H9 (cell line): ENCODE data around the gene ZBTB45. TPM values are rescaled to one million over a fixed set of nuclear protein-coding genes. Genes with fewer than 3 reads are reported as not detected.
A peak's percentile ranks its signal among the peaks of the same experiment; 100 is the strongest.

Experiments used
- DNase-seq: peaks from one replicate; pipeline ENCODE4 v3.0.0-alpha.2; 2017
- H2AFZ ChIP-seq: one replicate; pipeline ENCODE4 v1.6.1; 2013; ENCODE audit warnings: mild to moderate bottlenecking, low read length, control low read depth, moderate library complexity
- H2AK5ac ChIP-seq: 2 replicates; pipeline ENCODE4 v1.6.1; 2013; ENCODE audit warnings: low read length, control low read depth, mixed read lengths; ENCODE audit not compliant: insufficient read length
- H2BK120ac ChIP-seq: one replicate; pipeline ENCODE4 v1.6.1; 2013; ENCODE audit warnings: low read depth, mild to moderate bottlenecking, low read length, control low read depth, inconsistent platforms; ENCODE audit not compliant: poor library complexity, severe bottlenecking
- H2BK12ac ChIP-seq: 2 replicates; pipeline ENCODE4 v1.6.1; 2013; ENCODE audit warnings: low read length, control low read depth, mixed read lengths, low read depth; ENCODE audit not compliant: insufficient read length
- H2BK15ac ChIP-seq: 2 replicates; pipeline ENCODE4 v1.6.1; 2013; ENCODE audit warnings: low read depth, low read length, control low read depth
- H2BK20ac ChIP-seq: one replicate; pipeline ENCODE4 v1.6.1; 2013; ENCODE audit warnings: low read depth, mild to moderate bottlenecking, low read length, control low read depth, inconsistent platforms; ENCODE audit not compliant: poor library complexity, severe bottlenecking
- H2BK5ac ChIP-seq: 2 replicates; pipeline ENCODE4 v1.6.1; 2013; ENCODE audit warnings: low read length, control low read depth, mixed read lengths; ENCODE audit not compliant: insufficient read length
- H3K14ac ChIP-seq: 2 replicates; pipeline ENCODE4 v1.6.1; 2013; ENCODE audit warnings: low read length, control low read depth; ENCODE audit not compliant: insufficient read depth
- H3K18ac ChIP-seq: 2 replicates; pipeline ENCODE4 v1.6.1; 2013; ENCODE audit warnings: low read depth, mild to moderate bottlenecking, mixed read lengths, low read length, control low read depth; ENCODE audit not compliant: insufficient read length
- H3K23ac ChIP-seq: 2 replicates; pipeline ENCODE4 v1.6.1; 2013; ENCODE audit warnings: low read length, control low read depth, mixed read lengths, low read depth; ENCODE audit not compliant: insufficient read length
- H3K23me2 ChIP-seq: 2 replicates; pipeline ENCODE4 v1.6.1; 2013; ENCODE audit warnings: low read depth, mild to moderate bottlenecking, mixed read lengths, low read length, control low read depth; ENCODE audit not compliant: insufficient read length, poor library complexity, severe bottlenecking
- H3K27ac ChIP-seq: 2 replicates; pipeline ENCODE4 v1.5.1; 2013; ENCODE audit warnings: low read length, control low read depth, mixed read lengths, low read depth; ENCODE audit not compliant: insufficient read length
- H3K27me3 ChIP-seq: 2 replicates; pipeline ENCODE4 v1.6.1; 2013; ENCODE audit warnings: low read length, control low read depth, inconsistent platforms; ENCODE audit not compliant: insufficient read depth
- H3K4ac ChIP-seq: 2 replicates; pipeline ENCODE4 v1.6.1; 2013; ENCODE audit warnings: low read depth, mild to moderate bottlenecking, control low read depth, inconsistent platforms, low read length, moderate library complexity
- H3K4me1 ChIP-seq: 2 replicates; pipeline ENCODE4 v1.6.1; 2013; ENCODE audit warnings: low read length, control low read depth, inconsistent platforms; ENCODE audit not compliant: insufficient read depth
- H3K4me2 ChIP-seq: 2 replicates; pipeline ENCODE4 v1.6.1; 2013; ENCODE audit warnings: low read length, control low read depth, mixed read lengths; ENCODE audit not compliant: insufficient read length, insufficient read depth
- H3K56ac ChIP-seq: 2 replicates; pipeline ENCODE4 v1.6.1; 2013; ENCODE audit warnings: low read depth, mild to moderate bottlenecking, mixed read lengths, low read length, control low read depth; ENCODE audit not compliant: insufficient read length
- H3K79me1 ChIP-seq: 2 replicates; pipeline ENCODE4 v1.6.1; 2013; ENCODE audit warnings: low read depth, mild to moderate bottlenecking, moderate library complexity, low read length, control low read depth, inconsistent platforms; ENCODE audit not compliant: insufficient read depth, poor library complexity, severe bottlenecking
- H3K79me2 ChIP-seq: 2 replicates; pipeline ENCODE4 v1.6.1; 2013; ENCODE audit warnings: low read length, control low read depth, inconsistent platforms; ENCODE audit not compliant: insufficient read depth
- H3K9ac ChIP-seq: 2 replicates; pipeline ENCODE4 v1.6.1; 2013; ENCODE audit warnings: low read length, control low read depth, mixed read lengths; ENCODE audit not compliant: insufficient read length; ENCODE audit errors: extremely low read depth
- H3K9me3 ChIP-seq: one replicate; pipeline ENCODE4 v1.6.1; 2013; ENCODE audit warnings: low read depth, low read length, inconsistent platforms; ENCODE audit not compliant: control insufficient read depth
- H3T11ph ChIP-seq: one replicate; pipeline ENCODE4 v1.6.1; 2013; ENCODE audit warnings: mild to moderate bottlenecking, low read length, control low read depth, inconsistent platforms
- H4K20me1 ChIP-seq: one replicate; pipeline ENCODE4 v1.6.1; 2013; ENCODE audit not compliant: control insufficient read depth, insufficient read length, insufficient read depth
- H4K5ac ChIP-seq: 2 replicates; pipeline ENCODE4 v1.6.1; 2013; ENCODE audit warnings: low read depth, mild to moderate bottlenecking, mixed read lengths, low read length, control low read depth; ENCODE audit not compliant: insufficient read length
- H4K8ac ChIP-seq: replicated peaks from 2 replicates; pipeline ENCODE4 v1.6.1; 2013; ENCODE audit warnings: low read length, control low read depth, mixed read lengths, low read depth; ENCODE audit not compliant: insufficient read length
- H4K91ac ChIP-seq: 2 replicates; pipeline ENCODE4 v1.6.1; 2013; ENCODE audit warnings: low read depth, mild to moderate bottlenecking, moderate library complexity, mixed read lengths, low read length, control low read depth; ENCODE audit not compliant: insufficient read length
- H3K27ac Mint-ChIP-seq, 3 experiments: 2 replicates in 2 of 3; 3 replicates in 1 of 3; pipeline ENCODE4 v1.8.0; 2020 to 2021; ENCODE audit warnings: mixed read lengths in 3 of 3, mild to moderate bottlenecking in 1 of 3, moderate library complexity in 1 of 3
- H3K27me3 Mint-ChIP-seq: 2 replicates; pipeline ENCODE4 v1.8.0; 2021; ENCODE audit warnings: low read depth, mild to moderate bottlenecking, moderate library complexity, mixed read lengths
- H3K36me3 Mint-ChIP-seq, 3 experiments: 2 replicates in 2 of 3; 3 replicates in 1 of 3; pipeline ENCODE4 v1.8.0; 2020 to 2021; ENCODE audit warnings: low read depth in 3 of 3, mixed read lengths in 3 of 3; ENCODE audit not compliant: insufficient read depth in 1 of 3
- H3K4me1 Mint-ChIP-seq, 2 experiments: 2 replicates each; pipeline ENCODE4 v1.8.0; 2020; ENCODE audit warnings: mixed read lengths in 2 of 2
- H3K4me3 Mint-ChIP-seq, 2 experiments: 2 replicates in 1 of 2; 3 replicates in 1 of 2; pipeline ENCODE4 v1.8.0; 2020 to 2021; ENCODE audit warnings: mild to moderate bottlenecking in 2 of 2, mixed read lengths in 2 of 2, moderate library complexity in 1 of 2
- H3K9me3 Mint-ChIP-seq, 2 experiments: 2 replicates in 1 of 2; 3 replicates in 1 of 2; pipeline ENCODE4 v1.8.0; 2020; ENCODE audit warnings: mild to moderate bottlenecking in 2 of 2, mixed read lengths in 2 of 2, moderate library complexity in 1 of 2
- WGBS: extraction: QIAGEN DNeasy Blood & Tissue Kit; methylation state at CpG from one replicate; pipeline ENCODE4 v1.1.7; 2013; ENCODE audit warnings: missing lambda C conversion rate, low lambda C conversion rate, mixed read lengths; ENCODE audit not compliant: insufficient read length; ENCODE audit errors: extremely low coverage; 5-methylcytosine and 5-hydroxymethylcytosine counted together
- total RNA-seq: library from RNA; stranded (reverse); gene quantifications from 2 replicates; pipeline ENCODE4 v1.2.1, GENCODE V29; 2021
- TF ChIP-seq, protein P1 (sequence below): fragments of 200-600 bp; sonication (generic); conservative IDR thresholded peaks from 3 replicates; pipeline ENCODE4 v1.8.0; 2021; ENCODE audit warnings: antibody characterized with exemption, mild to moderate bottlenecking

Gene ZBTB45
- total RNA-seq, 1 experiment from 2014 or later: 18.7 TPM

DNA sequence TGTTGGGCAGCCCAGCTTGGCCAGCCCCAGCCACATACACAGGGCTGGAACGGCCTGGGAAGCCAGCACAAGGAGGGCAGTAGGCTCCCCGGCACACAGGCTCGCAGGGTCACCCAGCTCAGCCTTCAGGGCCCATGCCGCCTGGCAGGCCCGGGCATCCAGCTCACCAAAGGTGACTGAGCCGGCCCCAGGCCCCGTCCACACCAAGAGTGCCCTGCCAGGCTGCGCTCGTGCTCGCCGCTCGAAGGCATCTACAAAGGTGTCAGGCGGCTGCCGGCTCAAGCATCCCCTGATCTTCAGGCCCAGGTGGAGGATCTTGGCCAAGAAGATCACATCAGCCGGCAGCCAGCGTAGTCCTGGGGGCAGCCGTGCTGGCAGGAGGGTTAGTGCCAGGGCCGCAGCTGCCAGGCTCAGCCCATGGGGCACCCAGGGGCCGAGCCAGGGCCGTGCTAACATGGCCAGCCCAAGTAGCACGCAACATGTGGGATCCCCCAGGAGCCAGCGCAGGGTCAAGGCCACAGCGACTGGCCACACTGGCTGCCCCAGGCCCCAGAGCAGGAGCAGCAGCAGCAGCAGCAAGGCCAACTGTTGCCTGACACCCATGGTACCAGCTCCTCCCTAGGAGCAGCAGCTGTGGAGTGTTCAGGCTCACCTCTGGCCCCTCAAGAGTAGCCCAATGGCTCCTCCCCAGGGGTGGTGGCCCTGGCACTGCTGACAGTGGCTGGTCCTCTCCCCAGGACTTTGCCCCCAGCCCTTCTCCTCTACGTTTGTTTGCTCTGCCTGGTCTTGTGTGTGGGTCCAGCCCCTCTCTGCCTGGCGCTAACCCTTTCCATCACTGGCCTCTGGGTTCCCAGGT is 8.0 kb downstream of the ZBTB45 start, which contains the start of gene SLC27A5:
TSS of gene SLC27A5 (minus strand) at position 640 of the 856 bp plus-strand sequence. CDS start at position 603, 37 bp downstream.
- Mint-ChIP-seq H3K9me3 (peaks cover 8 to 12% of the 10 kb centered on the region in 2 experiments), H3K4me3 (no peak within 1 kb of the TSS), H3K4me1 (peaks cover 18 to 20% of the 10 kb centered on the region in 2 experiments), H3K36me3 (peaks cover 5 to 18% (median 13%) of the 10 kb centered on the region in 3 experiments; a peak in 6 of 7 replicates), H3K27me3 (peaks cover 11% of the 10 kb centered on the region), H3K27ac (peak within 1 kb of the TSS in 1 of 3 experiments; percentile 63; a peak in 1 of 7 replicates)
- no peak within 1 kb of the TSS for H2BK5ac ChIP-seq
- no peak within 1 kb of the TSS for H2AK5ac ChIP-seq
- H3K27ac ChIP-seq: no peak within 1 kb of the TSS
- TF ChIP-seq, protein P1, sequence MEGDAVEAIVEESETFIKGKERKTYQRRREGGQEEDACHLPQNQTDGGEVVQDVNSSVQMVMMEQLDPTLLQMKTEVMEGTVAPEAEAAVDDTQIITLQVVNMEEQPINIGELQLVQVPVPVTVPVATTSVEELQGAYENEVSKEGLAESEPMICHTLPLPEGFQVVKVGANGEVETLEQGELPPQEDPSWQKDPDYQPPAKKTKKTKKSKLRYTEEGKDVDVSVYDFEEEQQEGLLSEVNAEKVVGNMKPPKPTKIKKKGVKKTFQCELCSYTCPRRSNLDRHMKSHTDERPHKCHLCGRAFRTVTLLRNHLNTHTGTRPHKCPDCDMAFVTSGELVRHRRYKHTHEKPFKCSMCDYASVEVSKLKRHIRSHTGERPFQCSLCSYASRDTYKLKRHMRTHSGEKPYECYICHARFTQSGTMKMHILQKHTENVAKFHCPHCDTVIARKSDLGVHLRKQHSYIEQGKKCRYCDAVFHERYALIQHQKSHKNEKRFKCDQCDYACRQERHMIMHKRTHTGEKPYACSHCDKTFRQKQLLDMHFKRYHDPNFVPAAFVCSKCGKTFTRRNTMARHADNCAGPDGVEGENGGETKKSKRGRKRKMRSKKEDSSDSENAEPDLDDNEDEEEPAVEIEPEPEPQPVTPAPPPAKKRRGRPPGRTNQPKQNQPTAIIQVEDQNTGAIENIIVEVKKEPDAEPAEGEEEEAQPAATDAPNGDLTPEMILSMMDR: no peak
- H3K79me2 ChIP-seq: no peaks in the 10 kb centered on the region
- no peaks in the 10 kb centered on the region for H3K27me3 ChIP-seq
- no peak within 1 kb of the TSS for H3K9ac ChIP-seq
- no peaks in the 10 kb centered on the region for H3K79me1 ChIP-seq
- H3K18ac ChIP-seq: no peak within 1 kb of the TSS
- no peak within 1 kb of the TSS for H2BK20ac ChIP-seq
- peaks cover 4% of the 10 kb centered on the region for H3K23me2 ChIP-seq
- no peak within 1 kb of the TSS for H4K8ac ChIP-seq
- H2BK15ac ChIP-seq: no peak within 1 kb of the TSS
- H3K56ac ChIP-seq: no peak within 1 kb of the TSS
- no peak within 1 kb of the TSS for H3K23ac ChIP-seq
- no peaks in the 10 kb centered on the region for H4K20me1 ChIP-seq
- no peak within 1 kb of the TSS for H4K91ac ChIP-seq
- no peaks in the 10 kb centered on the region for H3K9me3 ChIP-seq
- H2BK12ac ChIP-seq: no peak within 1 kb of the TSS
- no CpG with 5 or more reads among the region's 25 CpGs for WGBS
- DNase-seq: no peak
- H3K4me2 ChIP-seq: no peak within 1 kb of the TSS
- no peaks in the 10 kb centered on the region for H3K4me1 ChIP-seq
- H3K4ac ChIP-seq: no peak within 1 kb of the TSS
- H4K5ac ChIP-seq: no peak within 1 kb of the TSS
- no peak within 1 kb of the TSS for H2BK120ac ChIP-seq
- no peak within 1 kb of the TSS for H3T11ph ChIP-seq
- H3K14ac ChIP-seq: no peak within 1 kb of the TSS
- H2AFZ ChIP-seq: no peak within 1 kb of the TSS
